SJSA1 (cell line): ENCODE data around the gene DAG1. TPM values are rescaled to one million over a fixed set of nuclear protein-coding genes. Genes with fewer than 3 reads are reported as not detected.

Experiments used
- DNase-seq, 2 experiments: peaks; one replicate each; pipeline ENCODE4 v3.0.0-alpha.2; 2015 to 2020; ENCODE audit warnings: low spot score in 2 of 2, low read depth in 1 of 2
- H3K27ac ChIP-seq: fragments of 250-450 bp; sonication (Bioruptor Pico); 2 replicates; pipeline ENCODE4 v1.5.1; 2020; ENCODE audit warnings: mild to moderate bottlenecking, moderate library complexity
- H3K27me3 ChIP-seq: fragments of 250-450 bp; sonication (Bioruptor Pico); replicated peaks from 2 replicates; pipeline ENCODE4 v1.5.1; 2020; ENCODE audit warnings: mild to moderate bottlenecking, moderate library complexity
- H3K36me3 ChIP-seq: fragments of 250-450 bp; sonication (Bioruptor Pico); 2 replicates; pipeline ENCODE4 v1.5.1; 2020; ENCODE audit warnings: mild to moderate bottlenecking
- H3K4me1 ChIP-seq: fragments of 250-450 bp; sonication (Bioruptor Pico); replicated peaks from 2 replicates; pipeline ENCODE4 v1.6.1; 2021; ENCODE audit warnings: mild to moderate bottlenecking
- H3K4me3 ChIP-seq: fragments of 250-450 bp; sonication (Bioruptor Pico); 2 replicates; pipeline ENCODE4 v1.5.1; 2020; ENCODE audit warnings: mild to moderate bottlenecking
- H3K9me3 ChIP-seq: fragments of 250-450 bp; sonication (Bioruptor Pico); replicated peaks from 2 replicates; pipeline ENCODE4 v1.5.1; 2020; ENCODE audit warnings: mild to moderate bottlenecking
- total RNA-seq: library from RNA; depleted of rRNA; stranded (reverse); fragments of >200 nt; shearing (Covaris generic); gene quantifications from 2 replicates; pipeline ENCODE4 v1.2.3, GENCODE V29; 2014

DAG1 gene
- total RNA-seq, 1 experiment from 2014 or later, result 69.5 TPM

GRCh38 chr3:49534581-49535441 is 64.7 kb downstream of the DAG1 start:
- peaks cover 23% of the 10 kb centered on the region for H3K36me3 ChIP-seq
- DNase-seq, result no peak
- H3K9me3 ChIP-seq, result no peaks in the 10 kb centered on the region
- no peaks in the 10 kb centered on the region for H3K27me3 ChIP-seq
- H3K4me3 ChIP-seq, result no peak overlapping the region
- no peaks in the 10 kb centered on the region for H3K4me1 ChIP-seq
- H3K27ac ChIP-seq, result no peak overlapping the region

GRCh38 chr3:49535971-49536874 is 66.2 kb downstream of the DAG1 start:
- Histone ChIP-seq H3K36me3 (peaks cover 15% of the 10 kb centered on the region), H3K27ac (no peak overlapping the region)

GRCh38 chr3:49536875-49537533 is 66.9 kb downstream of the DAG1 start:
- peaks cover 7% of the 10 kb centered on the region for H3K4me1 ChIP-seq
- H3K9me3 ChIP-seq, result no peaks in the 10 kb centered on the region
- no peak overlapping the region for H3K27ac ChIP-seq
- no peak overlapping the region for H3K4me3 ChIP-seq
- peaks cover 10% of the 10 kb centered on the region for H3K36me3 ChIP-seq
- H3K27me3 ChIP-seq, result no peaks in the 10 kb centered on the region
- DNase-seq, result no peak

More at GRCh38 chr3:49535971-49536874, 66.2 kb downstream of the DAG1 start:
- H3K4me1 ChIP-seq, result peaks cover 7% of the 10 kb centered on the region
- no peak for DNase-seq
- no peaks in the 10 kb centered on the region for H3K9me3 ChIP-seq
- no peaks in the 10 kb centered on the region for H3K27me3 ChIP-seq
- no peak overlapping the region for H3K4me3 ChIP-seq

GRCh38 chr3:49539659-49540560 is 69.8 kb downstream of the DAG1 start:
- H3K9me3 ChIP-seq, result no peaks in the 10 kb centered on the region
- H3K4me3 ChIP-seq, result peak overlapping the region; percentile 31
- DNase-seq, result peak; percentile 83 to 92
- H3K4me1 ChIP-seq, result peaks cover 7% of the 10 kb centered on the region
- H3K36me3 ChIP-seq, result no peaks in the 10 kb centered on the region
- H3K27me3 ChIP-seq, result no peaks in the 10 kb centered on the region
- no peak overlapping the region for H3K27ac ChIP-seq

- H3K4me3 ChIP-seq, result no peak overlapping the region
- H3K36me3 ChIP-seq, result no peaks in the 10 kb centered on the region
- peak in 1 of 2 experiments; percentile 12 for DNase-seq
- peaks cover 5% of the 10 kb centered on the region for H3K9me3 ChIP-seq
- H3K27ac ChIP-seq, result no peak overlapping the region
- peaks cover 19% of the 10 kb centered on the region for H3K4me1 ChIP-seq
- peaks cover 14% of the 10 kb centered on the region for H3K27me3 ChIP-seq
Observed at GRCh38 chr3:49552087-49552486, 82.0 kb downstream of the DAG1 start.

GRCh38 chr3:49553324-49553691 is 83.2 kb downstream of the DAG1 start:
- no peaks in the 10 kb centered on the region for H3K36me3 ChIP-seq
- peaks cover 5% of the 10 kb centered on the region for H3K9me3 ChIP-seq
- peaks cover 19% of the 10 kb centered on the region for H3K4me1 ChIP-seq
- peaks cover 14% of the 10 kb centered on the region for H3K27me3 ChIP-seq
- no peak overlapping the region for H3K4me3 ChIP-seq
- no peak overlapping the region for H3K27ac ChIP-seq
- no peak for DNase-seq

GRCh38 chr3:49553692-49554632 is 83.9 kb downstream of the DAG1 start, which contains the start of gene BSN:
BSN (plus strand) TSS chr3:49554477; CDS start chr3:49554603, 126 bp downstream.
- no peak within 1 kb of the TSS for H3K27ac ChIP-seq
- H3K4me1 ChIP-seq, result peaks cover 19% of the 10 kb centered on the region
- peak; percentile 85 to 88 for DNase-seq
- H3K36me3 ChIP-seq, result no peaks in the 10 kb centered on the region
- peak within 1 kb of the TSS; percentile 44 for H3K4me3 ChIP-seq
- peaks cover 14% of the 10 kb centered on the region for H3K27me3 ChIP-seq
- H3K9me3 ChIP-seq, result peaks cover 5% of the 10 kb centered on the region

- Histone ChIP-seq H3K27me3 (peaks cover 14% of the 10 kb centered on the region), H3K4me1 (peaks cover 19% of the 10 kb centered on the region), H3K4me3 (peak overlapping the region; percentile 44), H3K9me3 (peaks cover 5% of the 10 kb centered on the region), H3K36me3 (no peaks in the 10 kb centered on the region), H3K27ac (no peak overlapping the region)
- DNase-seq, result peak in 1 of 2 experiments; percentile 23
Observed at GRCh38 chr3:49554633-49555265, 84.7 kb downstream of the DAG1 start.

GRCh38 chr3:49556500-49557275 is 86.6 kb downstream of the DAG1 start:
- no peak overlapping the region for H3K4me3 ChIP-seq
- peaks cover 14% of the 10 kb centered on the region for H3K27me3 ChIP-seq
- peaks cover 19% of the 10 kb centered on the region for H3K4me1 ChIP-seq
- no peak overlapping the region for H3K27ac ChIP-seq
- no peak for DNase-seq
- H3K9me3 ChIP-seq, result peaks cover 5% of the 10 kb centered on the region
- H3K36me3 ChIP-seq, result no peaks in the 10 kb centered on the region

- Histone ChIP-seq H3K9me3 (no peaks in the 10 kb centered on the region), H3K36me3 (no peaks in the 10 kb centered on the region), H3K27me3 (no peaks in the 10 kb centered on the region), H3K4me3 (no peak overlapping the region), H3K4me1 (no peaks in the 10 kb centered on the region), H3K27ac (no peak overlapping the region)
- DNase-seq, result no peak
Observed at GRCh38 chr3:49563040-49563578, 93.0 kb downstream of the DAG1 start.

GRCh38 chr3:49563766-49564165 is 93.7 kb downstream of the DAG1 start:
- H3K4me3 ChIP-seq, result no peak overlapping the region

More at GRCh38 chr3:49563766-49564165, 93.7 kb downstream of the DAG1 start:
- H3K27ac ChIP-seq, result no peak overlapping the region
- no peaks in the 10 kb centered on the region for H3K27me3 ChIP-seq
- DNase-seq, result no peak
- H3K9me3 ChIP-seq, result no peaks in the 10 kb centered on the region
- no peaks in the 10 kb centered on the region for H3K36me3 ChIP-seq
- H3K4me1 ChIP-seq, result no peaks in the 10 kb centered on the region
